NCI-H2081 treated with DMSO at 0.1 percent for 48 hours (cell line): ENCODE results near the gene IGF1R.

Experiments used
- DNase-seq: peaks from one replicate; lab custom pipeline; 2025; lab: John Stamatoyannopoulos, UW

Gene IGF1R

DNA sequence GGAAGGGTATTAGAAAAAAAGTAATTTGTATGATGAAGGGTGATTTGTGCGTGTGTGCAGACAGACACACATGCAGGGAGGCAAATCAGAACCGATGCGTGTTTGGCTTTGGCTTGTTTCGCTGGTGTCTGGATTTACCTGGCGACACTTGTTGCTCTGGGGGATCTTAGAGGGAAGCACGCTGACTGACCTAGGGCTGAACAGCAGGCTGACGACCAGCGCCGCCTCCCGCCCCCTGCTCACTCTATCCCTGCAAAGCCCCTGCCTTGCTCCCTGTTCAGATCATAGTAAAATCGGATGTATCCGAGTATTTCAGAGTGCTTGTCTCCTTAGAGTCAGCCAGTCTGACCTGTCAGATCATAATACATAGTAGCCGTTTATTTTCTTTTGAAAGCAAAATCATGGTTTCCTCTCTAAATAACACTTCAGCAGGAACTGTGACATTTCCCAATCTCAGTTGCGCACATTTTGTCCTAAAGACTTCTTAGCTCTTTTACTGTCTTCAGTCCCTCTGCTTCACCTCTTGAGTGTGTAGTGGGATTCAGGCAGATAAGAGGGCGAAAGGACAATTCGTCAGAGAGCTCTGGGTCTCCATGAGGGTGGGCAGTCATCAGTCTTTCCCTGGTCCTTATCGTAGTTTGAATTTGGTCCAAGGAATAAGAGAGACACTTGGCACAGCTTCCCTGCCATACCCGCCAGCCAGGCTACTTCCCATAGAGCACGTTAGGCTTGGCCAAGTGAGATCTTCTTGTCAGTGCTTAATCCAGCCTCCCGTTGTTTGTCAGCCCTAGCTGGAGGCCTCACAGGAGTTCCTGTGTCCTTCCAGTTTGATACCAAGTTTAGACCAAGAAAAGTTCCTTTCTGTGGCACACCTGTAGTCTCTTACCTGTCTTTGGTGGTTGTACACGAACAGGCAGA lies 261.9 kb downstream of the IGF1R start:
- DNase-seq: no peak

DNA sequence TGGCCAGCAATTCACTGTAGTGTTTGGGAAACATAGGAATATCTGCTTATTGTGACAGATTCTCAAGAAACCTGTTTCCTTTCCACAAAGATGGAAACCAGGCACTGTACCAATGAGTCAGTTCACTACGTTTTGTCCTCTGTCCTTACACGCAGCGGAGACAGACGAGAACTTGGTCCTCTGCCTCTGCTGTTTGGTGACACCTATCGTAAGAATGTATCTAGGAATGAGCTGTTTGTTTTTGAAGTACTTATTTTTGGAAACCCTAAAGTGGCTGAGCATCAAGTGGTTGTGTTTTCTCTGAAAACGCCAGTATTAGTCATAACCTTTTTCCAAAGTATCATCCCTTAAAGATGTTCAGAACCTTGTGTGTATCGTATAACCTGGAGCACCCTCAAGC lies 266.3 kb downstream of the IGF1R start:
- no peak for DNase-seq

DNA sequence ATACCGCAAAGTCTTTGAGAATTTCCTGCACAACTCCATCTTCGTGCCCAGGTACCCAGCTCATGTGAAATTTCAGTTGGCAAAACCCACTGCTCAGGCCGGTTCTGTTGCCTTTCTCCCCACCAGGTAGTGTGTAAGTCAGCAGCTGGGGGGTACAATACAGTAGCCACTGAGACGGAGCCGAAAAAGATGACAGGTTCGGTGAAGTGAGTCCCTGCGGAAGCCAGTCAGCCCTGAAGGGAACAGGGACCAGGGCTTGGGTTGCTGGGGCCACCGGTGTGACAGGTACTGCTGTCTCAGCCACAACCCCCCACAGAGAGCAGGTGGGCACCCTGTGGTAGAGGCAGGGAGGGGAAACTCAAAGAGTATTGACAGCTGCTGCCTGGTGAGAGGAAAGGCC lies 268.5 kb downstream of the IGF1R start:
- no peak for DNase-seq

DNA sequence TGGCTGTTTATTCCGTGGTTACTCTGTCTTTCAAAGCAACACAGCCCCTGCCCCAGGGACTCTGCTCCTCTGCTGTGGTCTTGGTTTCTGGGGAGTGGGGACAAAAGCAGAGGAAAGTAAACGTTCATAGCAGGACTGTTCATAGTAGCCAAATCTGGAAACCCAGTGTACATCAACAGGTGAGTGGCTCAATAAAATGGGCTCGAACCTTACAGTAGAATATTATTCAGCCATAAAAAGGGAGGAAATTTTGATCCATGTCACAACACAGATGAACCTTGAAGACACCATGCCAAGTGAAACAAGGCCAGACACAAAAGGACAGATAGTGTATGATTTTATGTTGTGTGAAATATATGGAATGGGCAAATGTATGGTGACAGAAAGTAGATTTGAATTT lies 269.1 kb downstream of the IGF1R start:
- no peak for DNase-seq

DNA sequence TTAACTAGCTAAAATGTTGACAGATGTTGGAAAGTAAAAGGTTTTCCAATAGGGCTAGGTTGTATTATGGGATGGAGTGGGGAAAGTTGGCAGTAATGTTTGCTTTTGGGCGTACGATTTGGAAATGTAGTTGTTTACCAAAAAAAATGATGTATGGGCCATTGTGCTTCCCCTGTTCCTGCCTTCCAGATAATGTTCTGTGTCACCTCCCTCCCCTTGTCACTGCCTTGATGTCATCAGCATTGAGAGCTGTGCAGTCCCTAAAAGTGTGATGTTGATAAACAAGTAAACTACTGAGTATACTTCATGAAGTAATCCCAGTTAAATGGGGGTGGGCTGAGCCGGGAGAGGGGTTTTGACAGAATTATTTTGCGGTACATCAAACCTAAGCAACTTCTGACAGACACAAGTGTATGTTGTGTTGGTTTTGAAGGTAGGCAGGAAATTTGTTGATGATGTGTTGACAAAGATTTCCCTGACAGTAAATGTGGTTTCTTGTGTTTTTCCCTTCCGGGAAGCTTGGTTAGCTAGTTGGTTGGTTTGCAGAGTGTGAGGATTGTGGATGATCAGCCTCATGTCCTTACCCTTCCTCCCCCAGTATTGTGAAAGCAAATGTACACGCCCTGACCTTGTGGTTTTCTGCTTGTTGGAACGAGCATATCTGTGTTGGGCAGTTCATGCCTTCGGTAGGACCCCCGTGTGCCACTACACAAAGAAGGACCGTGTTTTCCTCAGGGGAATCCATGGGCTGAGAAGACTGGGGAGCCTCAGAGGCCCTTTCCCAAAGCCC lies 271.9 kb downstream of the IGF1R start:
- no peak for DNase-seq

DNA sequence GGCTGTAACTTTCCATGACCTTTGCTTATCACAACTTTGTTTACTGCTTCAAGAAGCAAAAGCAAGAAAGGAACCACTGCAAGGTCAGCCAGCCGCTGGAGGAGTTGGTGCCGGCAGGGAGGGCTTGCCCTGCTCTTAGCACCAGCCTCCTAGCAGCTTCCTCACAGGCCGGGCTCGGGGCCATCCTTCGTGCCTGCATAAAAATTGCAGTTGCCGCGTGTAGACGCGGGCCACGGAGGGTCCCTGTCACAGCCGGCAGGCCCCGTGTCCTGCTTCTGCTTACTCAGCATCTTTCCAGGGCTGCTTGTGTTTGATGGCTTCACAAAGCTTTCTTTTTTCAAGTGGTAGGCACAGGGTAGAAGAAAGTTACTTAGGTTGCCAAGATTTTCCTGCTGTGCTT lies 274.8 kb downstream of the IGF1R start:
- DNase-seq: no peak

DNA sequence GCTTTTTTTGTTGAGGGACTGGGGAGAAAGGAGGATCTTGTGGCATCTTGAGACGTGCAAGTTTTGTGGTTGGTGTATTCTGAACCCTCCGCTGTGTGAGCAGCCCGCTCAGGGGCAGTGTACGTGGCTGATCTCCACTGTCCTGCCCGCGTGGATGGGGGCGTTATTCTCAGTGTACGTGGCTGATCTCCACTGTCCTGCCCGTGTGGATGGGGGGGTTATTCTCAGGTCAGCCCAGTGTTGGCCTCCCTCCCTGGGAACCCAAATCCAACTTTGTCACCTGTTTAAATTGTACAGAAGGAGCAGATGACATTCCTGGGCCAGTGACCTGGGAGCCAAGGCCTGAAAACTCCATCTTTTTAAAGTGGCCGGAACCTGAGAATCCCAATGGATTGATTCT lies 275.2 kb downstream of the IGF1R start:
- DNase-seq: no peak

DNA sequence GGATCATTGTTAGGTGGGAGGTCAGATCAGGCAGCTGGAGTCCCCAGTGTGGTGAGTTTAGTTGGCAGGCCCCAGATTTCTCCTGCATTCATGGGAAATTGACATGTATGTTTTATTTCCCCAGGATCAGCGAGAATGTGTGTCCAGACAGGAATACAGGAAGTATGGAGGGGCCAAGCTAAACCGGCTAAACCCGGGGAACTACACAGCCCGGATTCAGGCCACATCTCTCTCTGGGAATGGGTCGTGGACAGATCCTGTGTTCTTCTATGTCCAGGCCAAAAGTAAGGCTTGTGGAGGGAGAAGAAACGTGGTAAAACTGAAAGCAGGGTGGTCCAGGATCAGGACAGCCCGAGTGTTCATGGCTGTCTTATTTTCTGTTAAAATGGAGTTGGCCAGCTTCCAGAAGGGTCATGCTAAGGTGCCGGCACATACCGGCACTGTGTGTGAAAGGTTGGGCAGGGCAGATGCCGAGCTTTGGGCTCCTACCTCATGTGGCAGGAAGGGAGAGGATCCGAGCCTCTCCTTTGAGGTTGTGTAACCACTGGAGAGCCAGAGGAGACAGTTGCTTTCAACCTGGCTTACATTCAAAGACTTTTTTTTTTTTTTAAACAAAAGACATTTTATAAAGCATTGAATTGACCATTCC lies 276.2 kb downstream of the IGF1R start:
- DNase-seq: no peak

DNA sequence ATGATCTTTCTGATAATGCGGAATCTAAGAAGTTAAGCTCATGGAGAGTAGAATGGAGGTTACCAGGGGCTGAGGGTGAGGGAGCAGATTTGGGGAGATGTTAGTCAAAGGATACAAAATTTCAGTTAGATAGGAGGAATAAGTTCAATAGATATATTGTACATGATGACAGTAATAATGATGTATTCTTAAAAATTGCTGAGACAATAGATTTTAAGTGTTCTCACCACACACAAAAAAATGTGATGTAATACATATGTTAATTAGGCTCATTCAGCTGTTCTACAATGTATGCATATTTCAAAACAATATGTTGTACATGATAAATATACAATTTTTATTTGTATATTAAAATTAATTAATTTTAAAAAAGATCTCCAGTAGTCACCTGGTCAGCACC lies 277.9 kb downstream of the IGF1R start:
- DNase-seq: no peak

DNA sequence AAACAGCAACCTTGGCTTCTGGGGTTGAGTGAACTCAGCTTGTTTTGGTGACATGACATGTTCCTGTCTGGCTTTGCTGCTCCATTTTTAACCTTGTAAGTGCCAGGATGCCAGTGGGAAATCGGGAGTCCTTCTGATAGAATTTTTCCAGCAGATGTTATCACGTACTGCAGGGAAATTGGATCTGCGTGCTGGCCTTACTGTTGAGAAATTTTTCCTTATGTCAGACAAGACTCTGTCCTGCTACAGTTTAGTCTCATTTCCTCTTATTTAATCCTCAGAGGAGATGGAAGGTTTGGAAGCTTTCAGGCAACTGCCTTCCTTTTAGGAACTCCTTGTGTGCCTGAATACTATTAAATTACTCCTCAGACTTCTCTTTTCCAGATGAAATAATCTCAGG lies 278.7 kb downstream of the IGF1R start:
- no peak for DNase-seq

DNA sequence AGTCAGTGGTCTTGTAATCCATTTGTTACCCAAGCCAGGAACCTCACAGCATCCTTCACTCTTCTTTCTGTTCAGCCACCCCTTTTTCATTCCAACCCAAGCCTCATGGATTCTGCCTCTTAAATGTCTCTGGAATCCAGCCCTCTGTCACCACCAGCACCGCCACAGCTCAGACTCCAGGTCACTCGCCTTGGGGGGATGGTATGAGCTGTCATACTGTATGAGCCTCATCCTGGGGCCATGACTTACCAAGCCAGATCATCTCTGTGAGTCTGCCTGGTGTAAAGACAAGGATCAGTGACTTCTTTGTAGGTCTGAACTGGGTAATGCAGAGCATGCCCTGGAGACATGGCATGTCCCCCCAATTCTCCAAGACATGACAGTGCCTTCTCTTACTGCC lies 279.7 kb downstream of the IGF1R start:
- DNase-seq: no peak

DNA sequence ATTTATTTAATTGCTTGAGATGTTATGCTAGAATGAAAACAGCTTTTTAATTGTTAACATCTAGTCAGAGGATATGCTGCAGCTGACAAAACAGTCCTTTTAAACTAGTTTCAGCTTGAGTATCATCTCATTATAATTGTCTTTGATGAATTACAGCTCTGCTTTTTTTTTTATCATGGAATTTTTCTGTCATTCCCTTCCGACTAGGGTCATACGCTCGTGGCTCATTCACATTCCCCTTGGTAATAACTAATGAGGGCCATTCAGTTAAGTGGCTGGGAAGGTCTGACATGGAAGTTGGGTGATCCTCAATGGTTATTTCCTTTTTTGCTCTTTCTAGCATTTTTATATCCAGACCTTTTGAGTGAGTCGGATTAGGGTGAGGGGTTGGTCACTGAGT lies 282.2 kb downstream of the IGF1R start:
- DNase-seq: no peak

DNA sequence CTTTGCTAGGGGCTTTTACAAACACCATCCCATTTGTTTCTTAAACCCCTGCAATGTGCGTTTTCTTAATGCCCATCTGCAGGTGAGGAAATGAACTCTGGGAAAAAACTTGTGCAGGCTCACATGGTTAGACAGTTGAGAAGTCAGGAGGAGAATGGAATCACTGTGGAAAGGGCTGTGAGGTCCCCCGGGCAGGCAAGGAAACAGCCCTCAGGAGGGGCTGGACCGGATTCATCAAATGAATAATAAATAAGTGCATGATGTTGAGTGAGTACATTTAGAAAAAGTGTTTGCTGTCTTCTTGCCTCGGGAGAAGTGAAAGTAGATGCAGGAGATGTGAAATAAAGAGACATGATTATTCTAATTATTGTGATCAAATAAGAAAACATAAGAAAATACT lies 282.7 kb downstream of the IGF1R start:
- no peak for DNase-seq

DNA sequence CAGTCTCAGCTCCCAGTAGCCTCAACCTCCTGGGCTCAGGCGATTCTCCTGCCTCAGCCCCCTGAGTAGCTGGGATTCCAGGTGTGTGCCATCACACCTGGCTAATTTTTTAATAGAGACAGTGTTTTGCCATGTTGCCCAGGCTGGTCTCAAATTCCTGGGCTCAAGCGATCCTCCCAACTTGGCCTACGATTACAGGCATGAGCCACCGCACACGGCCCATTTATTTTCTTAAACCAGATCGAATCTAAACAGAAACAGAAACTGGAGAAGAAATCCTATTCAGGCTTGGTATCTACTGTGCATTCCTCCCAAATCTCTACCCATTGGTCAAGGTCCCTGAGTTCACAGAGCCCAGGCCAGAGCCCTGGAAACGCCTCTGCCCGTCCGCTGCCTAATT lies 285.1 kb downstream of the IGF1R start:
- DNase-seq: no peak

DNA sequence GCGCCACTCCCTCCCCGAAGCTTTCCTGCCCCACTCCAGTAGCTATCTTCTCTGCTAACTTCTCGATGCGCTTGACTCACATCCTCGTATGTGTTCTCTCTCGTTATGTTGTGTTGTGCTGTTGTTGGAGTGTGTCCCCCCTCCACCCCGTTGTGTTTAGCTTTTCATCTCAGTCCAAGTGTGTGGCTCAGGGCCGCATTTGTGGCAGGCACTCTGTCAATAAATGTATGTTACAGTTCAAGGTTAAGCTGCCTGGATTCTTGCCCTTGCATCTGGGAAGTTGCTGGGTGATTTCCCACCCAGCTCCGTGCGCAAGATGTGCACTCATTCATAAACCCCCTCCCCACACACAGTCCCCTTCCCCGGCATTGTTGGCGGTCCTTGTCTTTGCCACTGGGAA lies 287.4 kb downstream of the IGF1R start:
- DNase-seq: no peak

DNA sequence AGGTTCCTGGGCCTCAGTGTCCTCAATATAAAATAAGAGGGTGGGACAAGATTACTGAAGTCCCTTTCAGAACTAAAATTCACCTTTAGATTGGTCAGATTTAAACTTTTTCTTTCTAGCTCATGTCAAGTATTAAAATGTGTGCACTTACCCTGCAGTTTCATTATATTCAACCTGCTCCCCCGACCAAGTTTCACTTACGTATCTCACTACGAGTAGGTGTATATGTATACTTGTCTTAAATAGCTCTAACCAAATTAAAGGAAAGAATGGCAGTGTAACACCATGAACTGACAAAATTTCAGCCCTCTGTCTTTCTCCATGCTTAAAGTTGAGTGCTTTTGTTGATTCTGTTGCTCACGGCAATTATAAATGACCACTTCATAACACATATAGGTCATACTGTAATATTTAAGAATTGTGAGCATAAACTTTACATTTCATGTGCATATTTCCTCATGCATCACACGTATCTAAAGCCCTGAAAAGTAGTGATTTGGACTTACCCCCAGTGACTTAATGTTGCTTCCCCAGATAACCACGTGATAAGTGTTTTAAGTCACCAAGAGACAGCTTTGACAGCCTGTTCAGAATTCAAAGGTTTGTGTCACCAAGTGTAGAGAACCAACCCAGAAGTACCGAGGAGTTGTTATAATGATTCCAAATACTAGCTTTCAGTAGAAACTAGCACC lies 289.2 kb downstream of the IGF1R start:
- DNase-seq: no peak

DNA sequence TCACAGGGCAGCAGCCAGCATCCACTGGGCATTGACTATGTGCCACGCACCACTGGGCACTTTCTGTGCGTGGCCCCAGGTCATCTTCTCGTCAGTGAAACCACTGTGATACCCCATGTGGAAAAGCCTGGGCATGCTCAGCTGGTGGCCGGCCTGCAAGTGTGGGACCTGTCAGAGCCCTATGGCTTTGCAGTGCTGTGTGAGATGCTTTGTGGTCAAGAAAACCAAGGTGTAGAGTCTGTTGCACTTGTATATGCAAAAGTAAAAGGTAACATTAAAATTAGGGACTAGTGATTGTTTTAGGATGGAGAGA lies 289.7 kb downstream of the IGF1R start:
- no peak for DNase-seq

DNA sequence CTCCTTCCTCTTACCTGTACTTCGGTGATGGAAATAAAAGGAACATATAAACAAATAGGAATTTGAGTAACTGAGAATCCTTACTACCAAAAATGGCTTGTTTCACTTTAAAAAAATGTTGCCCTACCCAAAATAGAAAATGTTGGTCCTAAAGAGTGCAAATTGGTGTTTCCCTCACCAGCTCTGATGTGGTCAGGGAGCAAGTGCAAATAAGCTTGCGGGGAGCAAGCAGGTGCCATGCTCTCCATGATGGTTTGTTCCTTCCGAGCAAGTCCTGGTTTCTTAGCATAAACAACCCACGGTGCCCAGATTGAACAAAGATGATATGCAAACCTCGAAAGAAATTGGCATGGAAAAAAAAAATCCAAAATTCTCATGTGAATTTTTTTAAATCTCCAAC lies 290.5 kb downstream of the IGF1R start:
- no peak for DNase-seq

DNA sequence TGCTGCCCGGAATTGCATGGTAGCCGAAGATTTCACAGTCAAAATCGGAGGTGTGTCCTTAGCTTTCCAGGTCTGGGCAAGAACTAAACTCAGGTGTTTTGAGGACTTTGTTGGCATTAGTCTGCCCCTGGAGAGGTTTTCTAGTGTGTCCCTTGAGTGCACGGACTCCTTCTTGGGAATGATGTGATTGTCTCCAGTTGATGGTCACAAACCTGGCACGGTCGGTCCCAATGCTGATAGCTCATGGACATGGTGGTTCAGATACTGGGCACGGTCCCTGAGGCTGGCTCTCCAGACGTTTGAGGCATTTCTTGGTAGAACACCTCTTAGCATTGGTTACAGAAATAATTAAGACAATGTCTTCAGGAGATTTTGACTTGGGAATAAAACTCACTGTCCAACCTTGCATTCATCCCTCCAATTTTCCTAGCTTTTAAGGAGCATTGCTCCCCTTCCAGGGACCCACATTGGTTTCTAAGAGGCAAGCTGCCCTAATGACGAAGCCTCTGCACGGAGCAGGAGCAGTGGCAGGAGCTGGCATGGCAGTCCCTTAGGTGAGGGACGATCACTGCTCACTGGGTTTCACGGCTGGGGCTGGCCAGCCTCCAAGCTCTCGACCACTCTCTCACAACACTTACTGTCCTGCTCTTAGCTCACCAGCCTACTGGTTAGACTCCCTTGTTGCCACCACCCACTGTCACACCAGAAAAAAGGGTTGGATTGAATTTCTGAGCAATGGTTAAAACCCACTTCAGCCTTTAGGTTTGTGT lies 291.2 kb downstream of the IGF1R start:
- DNase-seq: no peak

DNA sequence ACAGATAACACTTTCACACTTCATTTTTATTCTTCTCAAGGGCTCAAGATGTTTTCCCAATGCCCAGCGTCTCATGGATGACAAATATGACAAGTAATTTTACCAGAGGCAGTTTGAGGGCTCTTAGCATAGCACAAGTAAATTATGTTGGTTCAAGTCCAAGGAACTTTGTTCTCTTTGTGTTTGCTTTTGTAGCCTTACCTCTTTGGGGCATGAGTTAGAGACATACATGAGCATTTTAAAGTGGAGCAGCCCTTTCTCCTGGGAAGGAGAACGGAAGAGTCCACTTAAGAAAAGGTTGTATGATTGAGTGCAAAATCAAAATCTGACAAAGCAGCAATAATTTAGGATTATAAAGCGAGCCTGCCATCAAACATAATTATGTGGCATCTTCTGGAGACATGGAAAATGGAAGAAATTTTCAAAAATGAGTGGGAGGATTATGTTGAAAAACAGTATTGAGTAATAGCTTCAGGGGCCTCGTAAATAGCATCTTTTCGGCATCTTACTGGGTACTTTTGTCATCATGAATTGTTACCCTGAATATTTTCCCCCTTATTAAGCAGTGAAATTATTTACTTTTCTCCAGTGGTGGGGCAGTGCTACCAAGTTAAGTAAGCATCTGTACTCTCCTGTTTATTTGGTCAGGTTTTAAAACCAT lies 293.4 kb downstream of the IGF1R start:
- DNase-seq: no peak

DNA sequence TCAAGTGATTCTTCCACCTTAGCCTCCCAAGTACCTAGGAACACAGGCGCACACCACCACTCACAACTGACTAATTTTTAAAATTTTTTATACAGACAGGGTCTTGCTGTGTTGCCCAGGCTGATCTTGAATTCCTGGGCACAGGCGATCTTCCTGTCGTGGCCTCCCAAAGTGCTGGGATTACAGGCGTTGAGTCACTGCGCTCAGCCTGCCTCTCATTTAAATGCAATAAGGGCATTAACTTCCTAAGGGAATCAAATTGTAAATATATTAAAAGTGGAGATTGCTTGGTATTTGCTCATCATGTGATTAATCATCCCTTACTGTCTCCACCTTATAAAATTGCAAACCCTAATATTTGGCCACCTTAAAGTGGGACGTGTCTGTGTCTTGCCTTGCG lies 294.1 kb downstream of the IGF1R start:
- no peak for DNase-seq
